NCI-H1092 (cell line): ENCODE results near the gene ALPG.

Experiments
- DNase-seq: peaks from one replicate; lab custom pipeline; 2025; lab: John Stamatoyannopoulos, UW

The ALPG gene

GRCh38 chr2:232458661-232459418 is 52.2 kb downstream of the ALPG start:
- no peak for DNase-seq

GRCh38 chr2:232459419-232460035 is 52.9 kb downstream of the ALPG start:
- no peak for DNase-seq

GRCh38 chr2:232460171-232460570 is 53.5 kb downstream of the ALPG start:
- no peak for DNase-seq
